Mucosa of rectum (tissue), 2 donors: ENCODE results near the gene FHIT.

ENCODE experiments used
- H3K27ac ChIP-seq, 2 donors: one replicate each; pipeline ENCODE4 v1.7.0; 2013; ENCODE audit warnings: inconsistent platforms in 2 of 2, low read depth in 2 of 2, low read length in 2 of 2
- H3K27me3 ChIP-seq, 2 donors: one replicate each; pipeline ENCODE4 v1.7.0; 2013; ENCODE audit warnings: low read length in 2 of 2; ENCODE audit not compliant: control insufficient read depth in 2 of 2, insufficient read depth in 2 of 2
- H3K36me3 ChIP-seq, 2 donors: one replicate each; pipeline ENCODE4 v1.7.0; 2013; ENCODE audit warnings: low read length in 2 of 2; ENCODE audit not compliant: control insufficient read depth in 2 of 2, insufficient read depth in 2 of 2
- H3K4me1 ChIP-seq, 2 donors: one replicate each; pipeline ENCODE4 v1.7.0; 2013; ENCODE audit warnings: low read length in 2 of 2, mild to moderate bottlenecking in 1 of 2; ENCODE audit not compliant: control insufficient read depth in 2 of 2, insufficient read depth in 2 of 2
- H3K4me3 ChIP-seq, 2 donors: one replicate each; pipeline ENCODE4 v1.7.0; 2013; ENCODE audit warnings: low read length in 2 of 2
- H3K9ac ChIP-seq, 2 donors: one replicate each; pipeline ENCODE4 v1.7.0; 2013; ENCODE audit warnings: low read length in 2 of 2, low read depth in 1 of 2, mild to moderate bottlenecking in 1 of 2
- H3K9me3 ChIP-seq, 2 donors: one replicate each; pipeline ENCODE4 v1.7.0; 2013; ENCODE audit warnings: low read length in 2 of 2; ENCODE audit not compliant: control insufficient read depth in 2 of 2
- donor health status: healthy.
- donor health status: Normal muscosa, but diverticular disease.

The FHIT gene

DNA sequence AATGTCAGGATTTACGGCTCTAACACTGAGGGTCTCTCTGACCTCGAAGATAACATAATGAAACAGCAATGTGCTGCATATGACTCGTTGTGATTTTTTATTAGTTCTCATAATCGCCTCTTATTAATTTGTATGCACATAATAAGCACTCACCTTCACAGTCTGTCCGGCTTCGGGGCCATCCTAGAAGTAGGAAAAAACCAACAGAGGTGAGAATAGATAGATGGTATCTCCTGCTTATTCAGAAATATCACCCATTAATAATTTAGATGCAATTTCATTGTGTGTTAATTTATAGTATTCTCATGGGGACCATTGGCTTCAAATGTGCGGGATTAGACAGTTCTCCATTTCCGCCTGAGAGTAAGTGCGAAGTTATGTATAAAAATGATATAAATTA lies 1240.0 kb downstream of the FHIT start:
- H3K27ac ChIP-seq, result no peak overlapping the region
- H3K4me1 ChIP-seq, result no peaks in the 10 kb centered on the region
- H3K36me3 ChIP-seq, result no peaks in the 10 kb centered on the region
- H3K4me3 ChIP-seq, result peak overlapping the region in 1 of 2 donors; percentile 23
- H3K27me3 ChIP-seq, result no peaks in the 10 kb centered on the region
- no peaks in the 10 kb centered on the region for H3K9me3 ChIP-seq
- H3K9ac ChIP-seq, result no peak overlapping the region

DNA sequence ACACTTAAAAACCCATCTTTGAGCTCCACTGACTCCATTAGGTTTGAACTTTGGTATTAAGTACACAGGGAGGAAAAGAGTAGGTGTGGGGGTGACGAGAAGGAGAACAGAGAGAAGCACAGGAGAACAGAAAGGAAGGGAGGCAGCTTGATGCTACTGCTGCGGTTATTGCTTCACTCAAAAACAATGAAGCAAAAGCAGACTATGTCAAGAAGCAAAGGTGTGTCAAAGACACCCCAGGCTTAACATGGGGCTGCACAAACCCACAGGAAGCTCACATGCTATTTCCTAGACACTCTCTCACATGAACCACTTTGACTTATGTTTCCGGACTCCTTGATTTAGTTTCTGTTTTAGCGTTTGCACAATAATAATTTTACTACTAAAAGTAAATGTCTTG lies 1240.5 kb downstream of the FHIT start:
- no peak overlapping the region for H3K27ac ChIP-seq
- H3K27me3 ChIP-seq, result no peaks in the 10 kb centered on the region
- no peaks in the 10 kb centered on the region for H3K36me3 ChIP-seq
- no peaks in the 10 kb centered on the region for H3K9me3 ChIP-seq
- no peaks in the 10 kb centered on the region for H3K4me1 ChIP-seq
- H3K4me3 ChIP-seq, result peak overlapping the region in 1 of 2 donors; percentile 23
- H3K9ac ChIP-seq, result no peak overlapping the region

DNA sequence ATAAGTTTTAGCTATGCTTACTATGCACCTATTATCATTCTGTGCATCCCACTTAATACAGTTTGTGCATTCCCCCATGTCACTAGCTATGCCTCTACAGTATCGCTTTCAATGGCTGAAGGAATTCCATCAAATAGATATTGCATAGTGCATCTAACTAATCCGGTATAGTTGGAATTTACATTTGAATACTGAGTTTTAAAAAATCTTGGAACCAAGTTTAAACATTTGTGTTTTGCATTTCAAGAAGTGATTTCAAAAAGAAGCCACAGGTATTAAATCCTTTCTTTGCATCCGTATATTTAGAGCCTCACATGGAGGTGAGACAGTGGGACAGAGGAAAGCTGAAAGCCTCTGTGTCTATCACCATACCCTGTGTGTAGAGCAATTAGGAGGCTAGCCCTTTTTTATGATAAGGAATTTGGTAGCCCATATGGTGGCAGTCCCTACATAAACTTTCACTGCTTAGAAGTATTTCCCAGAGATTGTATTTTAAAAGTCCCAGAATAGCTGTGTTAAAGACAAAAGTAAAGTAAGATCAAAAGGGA lies 1241.2 kb downstream of the FHIT start:
- H3K27ac ChIP-seq, result no peak overlapping the region

DNA sequence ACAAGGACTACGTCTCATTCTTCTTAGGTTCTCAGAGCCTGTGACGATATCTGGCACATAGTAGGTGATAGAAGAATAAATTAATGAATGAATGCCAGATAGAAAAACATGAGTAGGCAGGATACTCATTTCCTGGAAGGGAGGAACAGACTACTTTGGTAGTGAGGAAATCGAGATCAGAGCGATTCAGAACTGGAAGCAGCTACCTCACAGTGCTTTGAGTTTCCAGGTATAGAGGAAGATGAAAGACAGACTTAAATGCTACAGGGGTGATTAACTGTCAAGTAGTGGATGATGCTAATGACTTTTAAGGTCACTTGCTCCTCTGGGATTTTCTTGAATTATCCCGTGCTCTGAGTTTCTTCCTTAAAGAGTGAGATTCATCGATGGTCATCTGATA lies 1249.9 kb downstream of the FHIT start:
- Histone ChIP-seq H3K27me3 (no peaks in the 10 kb centered on the region), H3K36me3 (no peaks in the 10 kb centered on the region), H3K4me3 (no peak overlapping the region), H3K9ac (no peak overlapping the region), H3K27ac (no peak overlapping the region), H3K9me3 (no peaks in the 10 kb centered on the region), H3K4me1 (no peaks in the 10 kb centered on the region)

More for the DNA sequence above, 1241.2 kb downstream of the FHIT start:
- Histone ChIP-seq H3K4me3 (no peak overlapping the region), H3K27me3 (no peaks in the 10 kb centered on the region), H3K36me3 (no peaks in the 10 kb centered on the region), H3K4me1 (no peaks in the 10 kb centered on the region), H3K9me3 (no peaks in the 10 kb centered on the region), H3K9ac (no peak overlapping the region)

DNA sequence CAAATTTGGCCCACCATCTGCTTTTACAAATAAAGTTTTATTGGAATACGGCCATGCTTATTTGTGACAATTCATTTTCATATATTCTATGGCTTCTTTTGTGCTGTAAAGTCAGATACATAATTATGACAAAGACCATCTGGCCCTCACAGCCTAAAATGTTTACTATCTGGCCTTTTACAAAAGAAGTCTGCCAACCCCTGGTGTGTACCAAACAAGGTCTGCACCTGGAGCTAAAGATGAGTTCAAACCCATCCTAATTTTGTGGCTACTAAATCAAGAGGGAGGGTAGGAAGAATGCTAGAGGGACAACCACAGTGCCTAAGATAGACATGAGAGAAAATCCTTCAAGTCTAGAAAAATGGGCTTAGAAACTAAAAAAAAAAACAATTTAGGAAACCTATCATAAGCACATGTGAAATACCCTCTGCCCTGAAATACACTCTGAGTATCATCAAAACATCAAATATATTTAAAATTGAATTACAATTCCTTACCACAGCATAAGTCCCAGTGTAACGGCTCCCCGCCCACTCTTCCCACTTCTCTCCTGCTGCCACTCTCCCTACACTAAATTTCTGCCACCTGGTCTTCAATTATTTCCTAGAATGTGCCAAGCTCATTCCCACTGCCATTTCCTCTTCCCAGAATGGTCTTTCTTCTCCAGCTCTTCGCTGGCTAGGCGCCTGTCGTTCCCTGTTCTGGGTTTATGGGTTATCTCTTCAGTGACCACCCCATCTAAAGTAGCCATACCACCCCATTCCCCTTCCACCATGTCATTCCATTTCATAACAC lies 1250.7 kb downstream of the FHIT start:
- no peaks in the 10 kb centered on the region for H3K27me3 ChIP-seq
- H3K27ac ChIP-seq, result no peak overlapping the region
- H3K9me3 ChIP-seq, result no peaks in the 10 kb centered on the region
- H3K9ac ChIP-seq, result no peak overlapping the region
- H3K4me3 ChIP-seq, result no peak overlapping the region
- no peaks in the 10 kb centered on the region for H3K4me1 ChIP-seq
- no peaks in the 10 kb centered on the region for H3K36me3 ChIP-seq

DNA sequence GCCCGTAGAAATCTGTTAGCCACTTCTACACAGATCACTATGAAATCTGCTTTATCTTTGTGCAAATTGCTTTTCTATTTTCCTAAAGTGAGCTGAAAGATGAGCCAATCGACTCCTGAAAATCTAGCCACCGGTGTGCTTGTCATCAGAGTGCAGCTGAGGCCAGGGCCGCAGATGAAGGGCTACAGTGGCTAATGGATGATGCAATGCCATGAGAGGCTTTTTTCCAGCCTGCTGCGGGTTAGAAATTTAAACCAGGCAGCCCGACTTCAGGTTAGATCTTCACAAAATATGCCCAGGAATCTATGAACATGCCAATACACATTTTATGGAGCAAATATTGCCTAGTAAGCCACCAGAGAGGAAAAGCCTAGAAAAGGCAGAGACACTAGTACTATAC lies 1253.2 kb downstream of the FHIT start:
- Histone ChIP-seq H3K4me3 (no peak overlapping the region), H3K9me3 (no peaks in the 10 kb centered on the region), H3K27ac (no peak overlapping the region), H3K36me3 (no peaks in the 10 kb centered on the region), H3K4me1 (no peaks in the 10 kb centered on the region), H3K27me3 (no peaks in the 10 kb centered on the region), H3K9ac (no peak overlapping the region)

DNA sequence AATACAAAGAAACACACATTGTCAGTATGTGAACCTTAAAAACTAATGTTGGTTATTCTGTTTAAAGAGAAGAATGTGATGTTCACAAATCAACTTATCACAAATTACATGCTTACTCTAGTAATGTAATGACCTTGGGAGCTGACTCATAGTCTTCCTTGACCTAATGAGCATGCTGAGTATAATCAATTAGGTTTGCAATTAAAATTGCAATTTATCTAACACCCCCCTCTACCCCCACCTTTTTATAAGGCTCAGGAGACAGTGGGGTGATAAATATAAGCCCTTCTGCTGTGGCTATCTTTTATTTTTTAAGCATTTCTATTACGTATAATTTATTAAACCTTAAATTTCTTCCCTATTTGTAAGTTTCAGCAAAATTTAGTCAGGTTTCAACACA lies 1253.7 kb downstream of the FHIT start:
- Histone ChIP-seq H3K27ac (no peak overlapping the region), H3K36me3 (no peaks in the 10 kb centered on the region), H3K4me3 (no peak overlapping the region), H3K9me3 (no peaks in the 10 kb centered on the region), H3K9ac (no peak overlapping the region), H3K4me1 (no peaks in the 10 kb centered on the region), H3K27me3 (no peaks in the 10 kb centered on the region)

DNA sequence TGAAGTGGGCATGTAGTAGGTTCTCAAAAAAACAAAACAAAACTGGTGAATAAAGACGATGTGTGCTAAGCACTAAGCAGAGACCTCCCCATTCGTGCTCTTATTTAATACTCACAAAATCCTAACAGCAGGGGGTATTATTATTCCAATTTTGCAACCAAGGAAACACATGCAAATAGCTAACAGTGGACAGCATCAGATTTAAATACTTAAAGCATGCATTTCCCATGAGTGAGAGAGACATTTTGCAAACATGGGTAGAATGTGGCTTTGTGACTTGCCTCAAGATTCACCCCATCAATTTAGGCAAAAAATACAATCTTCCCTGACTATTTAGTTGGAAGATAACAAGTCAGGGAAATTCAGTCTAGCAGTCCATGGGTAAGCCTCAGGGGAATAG lies 1255.2 kb downstream of the FHIT start:
- H3K4me3 ChIP-seq, result no peak overlapping the region
- no peaks in the 10 kb centered on the region for H3K4me1 ChIP-seq
- no peaks in the 10 kb centered on the region for H3K36me3 ChIP-seq
- H3K27me3 ChIP-seq, result no peaks in the 10 kb centered on the region
- no peak overlapping the region for H3K9ac ChIP-seq
- no peaks in the 10 kb centered on the region for H3K9me3 ChIP-seq
- H3K27ac ChIP-seq, result no peak overlapping the region

DNA sequence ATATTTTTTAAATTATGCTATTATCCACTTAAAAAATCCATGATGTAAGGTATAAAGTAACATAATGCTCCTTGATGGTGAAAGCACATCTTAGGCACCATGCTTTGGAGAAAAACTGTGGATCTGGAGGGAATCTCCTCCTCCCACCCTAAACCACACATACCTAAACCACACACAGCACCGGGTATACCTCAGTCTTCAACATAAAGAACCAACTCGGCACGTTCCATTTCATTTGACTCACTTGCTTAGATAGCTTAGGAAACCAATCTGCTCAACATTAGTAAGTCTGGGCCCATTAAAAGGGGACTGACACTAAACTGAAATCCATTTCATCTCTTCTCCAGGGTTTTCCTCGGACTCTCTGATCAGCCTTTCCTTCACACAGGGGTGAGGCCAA lies 1255.7 kb downstream of the FHIT start:
- Histone ChIP-seq H3K4me3 (no peak overlapping the region), H3K9me3 (no peaks in the 10 kb centered on the region), H3K4me1 (no peaks in the 10 kb centered on the region), H3K9ac (no peak overlapping the region), H3K36me3 (no peaks in the 10 kb centered on the region), H3K27ac (no peak overlapping the region), H3K27me3 (no peaks in the 10 kb centered on the region)

DNA sequence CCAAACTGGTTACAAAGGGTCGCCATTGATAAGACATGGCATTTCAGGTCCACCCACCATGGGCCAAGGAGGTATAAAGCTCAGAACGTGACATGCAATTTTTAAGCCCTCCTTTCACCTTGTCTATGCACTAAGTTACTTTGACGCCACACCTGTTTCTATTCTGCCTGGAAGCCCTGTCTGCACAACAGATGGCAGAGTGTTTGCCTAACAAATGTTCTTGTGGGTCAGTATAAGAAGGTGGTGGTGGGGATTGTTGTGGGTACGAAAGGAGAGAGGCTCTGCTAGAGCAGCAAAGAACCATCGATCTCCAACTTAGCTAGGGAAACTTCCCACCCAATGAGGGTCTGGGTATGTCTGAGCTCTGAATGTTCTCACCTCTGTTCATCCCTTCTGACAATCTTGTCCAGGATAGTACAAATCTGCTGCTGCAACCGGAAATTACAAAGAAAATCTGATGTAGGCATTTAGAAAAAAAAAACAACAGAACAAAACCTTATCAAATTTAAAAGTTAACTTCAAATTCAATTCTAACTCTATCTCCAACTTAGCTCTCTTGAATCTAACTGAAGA lies 1256.4 kb downstream of the FHIT start:
- H3K9me3 ChIP-seq, result no peaks in the 10 kb centered on the region
- H3K4me1 ChIP-seq, result no peaks in the 10 kb centered on the region
- H3K9ac ChIP-seq, result no peak overlapping the region
- H3K27me3 ChIP-seq, result no peaks in the 10 kb centered on the region
- H3K27ac ChIP-seq, result no peak overlapping the region
- no peaks in the 10 kb centered on the region for H3K36me3 ChIP-seq
- H3K4me3 ChIP-seq, result no peak overlapping the region
